ENCODE data around the gene IFFO2.
"Not testable (repeated sequence)": the region's sequence is repeated elsewhere in the genome, so short reads cannot be mapped to it uniquely, and the experiment has no call there.

The IFFO2 gene

GRCh38 chr1:18871401-18872070, 84.9 kb downstream of the IFFO2 start:
- no peak for DNase-seq

DNA sequence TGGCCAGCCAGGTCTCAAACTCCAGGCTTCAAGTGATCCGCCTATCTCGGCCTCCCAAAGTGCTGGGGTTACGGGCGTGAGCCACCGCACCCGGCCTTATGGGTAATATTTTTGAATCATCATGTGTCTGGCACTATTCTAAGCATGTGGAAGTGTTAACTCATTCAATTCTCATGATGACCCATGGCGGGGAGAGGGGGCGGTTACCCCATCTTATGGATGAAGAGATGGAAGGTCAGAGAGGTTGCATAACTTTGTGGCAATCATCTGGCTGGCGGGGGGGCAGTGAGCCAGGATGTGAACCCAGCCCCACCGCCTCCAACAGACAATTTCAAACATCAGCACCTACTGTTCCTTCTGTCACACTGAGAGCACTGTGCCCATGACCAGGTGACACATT, 85.5 kb downstream of the IFFO2 start:
- no peak for DNase-seq

DNA sequence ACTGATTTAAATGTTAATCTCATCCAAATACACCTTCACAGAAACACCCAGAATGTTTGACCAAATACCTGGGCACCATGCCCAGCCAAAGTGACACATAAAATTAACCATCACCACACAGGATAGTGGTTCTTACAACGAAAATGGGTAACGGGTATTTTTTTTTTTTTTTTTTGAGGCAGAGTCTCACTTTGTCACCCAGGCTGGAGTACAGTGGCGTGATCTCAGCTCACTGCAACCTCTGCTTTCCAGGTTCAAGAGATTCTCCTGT, 85.9 kb downstream of the IFFO2 start:
- not testable (repeated sequence) for DNase-seq

- DNase-seq = no peak
These were observed 86.5 kb downstream of the IFFO2 start for GRCh38 chr1:18869847-18870594.

DNA sequence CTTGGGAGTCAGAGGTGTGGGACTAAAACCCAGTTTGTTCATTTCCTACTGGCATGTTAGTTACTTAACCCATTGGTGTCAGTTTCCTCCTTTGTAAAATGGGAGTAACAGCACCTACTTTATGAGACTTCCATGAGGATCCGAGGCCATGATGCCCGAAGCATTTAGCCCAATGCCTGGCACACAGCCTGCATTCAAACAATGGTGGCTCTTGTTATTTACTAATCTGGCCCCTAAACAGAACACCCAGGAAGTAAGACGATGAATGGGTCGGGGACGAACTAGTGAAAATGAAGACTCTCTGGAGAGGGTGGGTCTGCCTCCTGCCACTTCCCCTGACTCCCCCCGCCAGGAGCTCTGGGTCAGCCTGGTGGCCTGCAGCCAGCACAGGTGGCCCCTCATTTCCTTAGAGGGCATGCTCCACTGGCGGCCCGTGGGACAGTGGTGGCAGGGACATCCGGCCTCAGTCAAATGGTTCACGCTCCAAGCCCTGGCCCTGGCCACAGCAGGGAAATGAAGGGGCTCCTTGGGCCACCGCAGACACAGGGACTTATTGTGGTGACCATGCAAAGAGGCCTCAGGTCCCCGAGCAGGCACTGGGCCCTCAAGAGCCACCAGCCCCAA, 87.6 kb downstream of the IFFO2 start:
- DNase-seq = no peak

- DNase-seq = no peak
These were observed 88.1 kb downstream of the IFFO2 start for GRCh38 chr1:18868354-18868753.

- DNase-seq = no peak
These were observed 89.6 kb downstream of the IFFO2 start for GRCh38 chr1:18866846-18867245.

- no peak for DNase-seq
These were observed 90.2 kb downstream of the IFFO2 start for GRCh38 chr1:18866314-18866713.

DNA sequence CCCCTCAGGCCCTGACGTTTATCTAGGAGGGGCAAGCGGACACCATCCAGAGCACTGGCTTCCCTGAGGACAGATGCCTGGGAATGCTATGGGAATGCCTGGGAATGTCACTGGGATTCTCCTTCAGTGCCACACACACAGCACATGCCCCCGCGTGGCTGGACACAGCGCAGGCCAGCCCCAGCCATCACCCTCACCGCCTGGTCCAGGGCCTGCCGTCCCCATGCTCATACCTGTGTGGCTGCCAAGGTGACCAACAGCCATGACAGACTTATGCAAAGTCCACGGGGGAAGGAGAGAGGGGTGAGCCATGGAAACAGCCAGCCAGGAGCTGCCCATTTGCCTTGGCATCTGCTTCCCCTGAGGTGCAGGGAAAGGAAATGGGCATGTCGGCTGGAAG, 91.3 kb downstream of the IFFO2 start:
- DNase-seq = no peak

DNA sequence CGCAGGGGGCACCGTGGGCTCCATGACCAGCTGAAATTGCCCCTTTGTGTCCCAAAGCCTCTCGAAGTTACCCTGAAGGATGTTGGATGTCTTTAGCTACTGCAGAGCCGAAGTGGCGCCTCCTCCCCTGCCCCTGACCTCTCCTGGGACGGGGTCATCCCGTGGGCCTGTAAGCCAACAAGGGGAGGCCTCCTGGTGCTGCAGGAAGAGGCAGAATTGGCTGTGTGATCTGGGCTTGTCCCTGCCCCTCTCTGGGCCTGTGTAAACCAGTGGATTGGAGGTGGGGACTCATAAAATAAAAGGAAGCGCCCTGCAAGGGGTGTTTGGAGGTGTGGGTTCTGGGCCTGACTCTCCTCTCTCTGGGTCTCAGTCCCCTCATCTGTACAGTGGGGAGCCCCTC, 94.9 kb downstream of the IFFO2 start:
- DNase-seq = no peak

DNA sequence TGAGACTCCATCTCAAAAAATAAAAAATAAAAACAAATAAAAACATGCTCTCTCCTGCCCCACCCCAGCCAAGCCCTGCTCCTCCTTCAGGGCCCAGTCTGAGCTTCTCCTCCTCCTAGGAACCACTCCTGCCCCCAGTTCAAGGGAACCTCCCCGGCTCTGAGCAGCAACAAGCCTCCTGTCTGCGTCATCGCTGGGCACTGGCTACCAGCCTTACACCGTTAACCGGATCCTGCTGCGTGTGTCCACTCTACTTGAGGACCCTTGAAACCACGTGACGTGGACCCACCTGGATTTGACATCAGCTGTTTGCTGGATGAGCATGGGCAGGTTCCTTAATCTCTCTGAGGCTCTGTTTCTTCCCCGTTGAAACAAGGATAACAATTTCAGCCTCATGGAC, 95.4 kb downstream of the IFFO2 start:
- no peak for DNase-seq

DNA sequence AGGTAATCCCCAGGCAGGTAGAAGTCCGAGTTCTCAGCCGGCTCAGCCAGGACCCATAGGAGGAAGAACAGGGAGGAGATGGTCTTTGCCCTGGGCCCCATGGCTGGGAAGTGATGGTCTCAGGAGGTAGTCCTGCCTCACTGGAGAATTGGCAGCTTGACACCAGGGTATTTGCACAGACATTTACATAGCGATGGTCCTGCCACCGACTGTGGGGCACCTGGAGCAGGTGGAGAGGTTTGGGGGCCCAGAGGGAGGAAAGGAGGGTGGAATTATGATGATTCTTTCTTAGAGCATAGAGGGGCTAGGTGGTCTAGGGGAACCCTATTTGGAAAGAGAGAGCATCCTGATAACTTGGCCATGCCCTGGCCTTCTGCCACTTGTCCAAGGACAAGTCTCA, 96.9 kb downstream of the IFFO2 start, which contains the start of gene TAS1R2:
TAS1R2 (minus strand) TSS at position 101 of the 400 bp plus-strand sequence; CDS start at position 101, 0 bp downstream.
- no peak for DNase-seq

DNA sequence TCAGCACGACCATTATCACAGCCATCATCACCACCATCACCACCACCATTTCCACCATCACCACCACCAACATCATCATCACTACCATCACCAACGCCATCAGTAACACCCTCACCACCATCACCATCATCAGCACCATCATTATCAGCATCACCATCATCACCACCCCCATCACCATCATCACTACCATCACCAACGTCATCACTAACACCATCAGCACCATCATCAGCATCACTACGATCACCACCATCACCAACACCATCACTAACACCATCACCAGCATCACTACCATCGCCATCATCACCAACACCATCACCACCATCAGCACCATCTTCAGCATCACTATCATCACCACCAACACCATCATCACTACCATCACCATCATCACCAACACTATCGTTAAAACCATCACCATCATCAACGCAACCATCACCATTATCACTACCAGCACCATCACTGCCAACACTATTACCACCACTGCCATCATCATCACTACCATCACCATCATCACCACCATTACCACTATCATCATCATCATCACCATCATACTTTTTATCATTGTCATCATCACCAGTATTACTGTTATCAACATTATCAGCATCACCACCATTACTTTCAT, 98.3 kb downstream of the IFFO2 start:
- DNase-seq = no peak

DNA sequence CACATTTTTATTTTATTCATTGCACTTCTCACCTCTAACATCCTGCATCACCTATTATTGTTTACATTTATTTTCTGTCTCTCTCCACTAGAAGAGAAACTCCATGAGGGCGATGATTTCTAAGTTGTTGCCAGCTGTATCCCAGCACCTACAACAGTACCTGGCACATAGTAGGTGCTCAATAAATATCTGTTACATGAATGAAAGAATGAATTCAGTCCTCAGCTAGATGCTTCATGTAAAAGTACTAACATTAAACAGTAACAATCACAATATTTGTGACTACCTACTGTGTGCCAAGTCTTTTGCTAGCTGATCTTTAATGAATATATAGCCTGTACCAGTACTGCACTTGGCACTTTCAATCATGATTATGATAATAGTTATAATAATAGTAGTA, 100.0 kb downstream of the IFFO2 start:
- no peak for DNase-seq

DNA sequence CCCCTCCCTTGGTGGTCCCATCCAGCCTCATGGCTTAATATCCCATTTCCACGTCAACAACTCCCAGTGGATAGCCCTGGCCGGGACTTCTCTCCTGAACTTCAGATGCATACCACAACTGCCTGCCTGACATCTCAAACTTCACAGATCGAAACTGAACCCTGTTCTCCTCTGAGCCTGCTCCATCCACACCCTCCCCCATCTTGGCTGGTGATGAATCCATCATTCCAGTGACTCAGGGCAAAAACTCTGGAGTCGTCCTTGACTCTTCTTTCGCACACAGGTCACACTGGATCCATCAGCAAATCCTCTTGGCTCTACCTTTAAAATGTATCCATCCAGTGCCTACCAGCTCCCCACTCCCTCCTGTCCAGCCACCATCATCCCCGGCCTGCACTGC, 100.9 kb downstream of the IFFO2 start:
- no peak for DNase-seq

GRCh38 chr1:18854331-18855025, 102.0 kb downstream of the IFFO2 start:
- no peak for DNase-seq
